ENCODE measurements around the gene MRGPRX2.

Gene MRGPRX2

GRCh38 chr11:19094859-19095258 lies 34.3 kb upstream of the MRGPRX2 start:
- Histone ChIP-seq H3K4me2 (no peak overlapping the region), H3K27ac (no peak overlapping the region), H3K4me3 (IDR thresholded peaks at IDR 0.05; ENCODE audit: insufficient read depth, low read depth, low read length) (no peak overlapping the region), H3K27me3 (ENCODE audit: insufficient read depth, low read depth) (no peaks in the 10 kb centered on the region), H3K4me1 (ENCODE audit: low read depth, poor library complexity, severe bottlenecking) (no peaks in the 10 kb centered on the region), H3K36me3 (ENCODE audit: insufficient read depth) (no peaks in the 10 kb centered on the region), H2AFZ (ENCODE audit: low read depth) (no peak overlapping the region), H3K9ac (no peak overlapping the region), H4K20me1 (ENCODE audit: insufficient read depth) (no peaks in the 10 kb centered on the region), H3K79me2 (ENCODE audit: insufficient read depth, low read depth) (no peaks in the 10 kb centered on the region)
- no peak for TF ChIP-seq CTCF (conservative IDR thresholded peaks at IDR 0.05; ENCODE audit: low read depth, low read length)

DNA sequence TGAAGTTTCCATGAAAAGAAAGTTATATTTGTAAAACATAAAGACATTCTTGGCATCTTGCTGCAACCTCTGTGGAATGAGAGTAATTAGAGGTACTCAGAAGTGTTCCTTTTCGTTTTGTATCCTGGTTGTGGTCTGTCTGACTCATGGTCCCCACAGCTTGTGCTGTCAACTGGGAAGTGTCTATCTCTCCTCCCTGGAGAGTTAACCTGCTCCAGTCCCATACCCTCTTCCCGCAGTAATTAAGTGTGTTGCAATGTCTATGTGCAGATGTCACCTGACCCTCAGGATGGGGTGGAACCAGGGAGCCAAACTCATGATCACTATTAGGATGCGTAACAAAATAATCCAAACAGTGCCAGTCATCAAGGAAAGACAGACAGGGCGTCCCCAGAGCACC lies 33.5 kb upstream of the MRGPRX2 start:
- Histone ChIP-seq H3K27ac (no peak overlapping the region), H3K79me2 (ENCODE audit: insufficient read depth, low read depth) (no peaks in the 10 kb centered on the region), H3K36me3 (ENCODE audit: insufficient read depth) (no peaks in the 10 kb centered on the region), H3K4me1 (ENCODE audit: low read depth, poor library complexity, severe bottlenecking) (no peaks in the 10 kb centered on the region), H3K4me3 (IDR thresholded peaks at IDR 0.05; ENCODE audit: insufficient read depth, low read depth, low read length) (no peak overlapping the region), H3K4me2 (no peak overlapping the region), H3K27me3 (ENCODE audit: insufficient read depth, low read depth) (no peaks in the 10 kb centered on the region), H2AFZ (ENCODE audit: low read depth) (no peak overlapping the region), H4K20me1 (ENCODE audit: insufficient read depth) (no peaks in the 10 kb centered on the region), H3K9ac (no peak overlapping the region)
- TF ChIP-seq CTCF (conservative IDR thresholded peaks at IDR 0.05; ENCODE audit: low read depth, low read length) = no peak

DNA sequence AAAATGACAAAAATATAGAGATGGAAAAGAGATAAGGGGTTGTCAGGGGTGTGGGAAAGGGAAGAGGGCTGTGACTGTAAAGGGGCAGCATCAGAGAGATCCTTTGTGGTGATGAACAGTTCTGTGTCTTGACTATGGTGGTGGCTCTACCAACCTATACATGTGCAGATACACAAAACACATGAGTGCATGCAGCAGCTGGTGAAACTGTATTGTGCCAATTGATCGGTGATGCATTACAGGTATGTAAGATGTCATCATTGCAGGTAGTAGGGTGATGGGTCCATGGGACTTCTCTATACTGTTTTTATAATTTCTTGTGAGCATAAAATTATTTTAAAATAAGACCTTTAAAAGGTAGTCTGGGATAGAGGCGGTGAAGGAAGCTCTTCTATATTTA lies 32.3 kb upstream of the MRGPRX2 start:
- Histone ChIP-seq H3K79me2 (ENCODE audit: insufficient read depth, low read depth) (no peaks in the 10 kb centered on the region), H4K20me1 (ENCODE audit: insufficient read depth) (no peaks in the 10 kb centered on the region), H3K9ac (no peak overlapping the region), H3K4me1 (ENCODE audit: low read depth, poor library complexity, severe bottlenecking) (no peaks in the 10 kb centered on the region), H3K27ac (no peak overlapping the region), H3K36me3 (ENCODE audit: insufficient read depth) (no peaks in the 10 kb centered on the region), H3K4me2 (no peak overlapping the region), H3K4me3 (IDR thresholded peaks at IDR 0.05; ENCODE audit: insufficient read depth, low read depth, low read length) (no peak overlapping the region), H3K27me3 (ENCODE audit: insufficient read depth, low read depth) (no peaks in the 10 kb centered on the region), H2AFZ (ENCODE audit: low read depth) (no peak overlapping the region)
- no peak for TF ChIP-seq CTCF (conservative IDR thresholded peaks at IDR 0.05; ENCODE audit: low read depth, low read length)

GRCh38 chr11:19092342-19092741 lies 31.8 kb upstream of the MRGPRX2 start:
- H3K4me3 ChIP-seq (IDR thresholded peaks at IDR 0.05; ENCODE audit: insufficient read depth, low read depth, low read length) = no peak overlapping the region
- H3K36me3 ChIP-seq (ENCODE audit: insufficient read depth) = no peaks in the 10 kb centered on the region
- H3K9ac ChIP-seq = no peak overlapping the region
- no peaks in the 10 kb centered on the region for H4K20me1 ChIP-seq (ENCODE audit: insufficient read depth)
- H3K27ac ChIP-seq = no peak overlapping the region
- no peaks in the 10 kb centered on the region for H3K27me3 ChIP-seq (ENCODE audit: insufficient read depth, low read depth)
- no peaks in the 10 kb centered on the region for H3K4me1 ChIP-seq (ENCODE audit: low read depth, poor library complexity, severe bottlenecking)
- no peaks in the 10 kb centered on the region for H3K79me2 ChIP-seq (ENCODE audit: insufficient read depth, low read depth)
- H3K4me2 ChIP-seq = no peak overlapping the region
- no peak for TF ChIP-seq CTCF (conservative IDR thresholded peaks at IDR 0.05; ENCODE audit: low read depth, low read length)
- no peak overlapping the region for H2AFZ ChIP-seq (ENCODE audit: low read depth)

DNA sequence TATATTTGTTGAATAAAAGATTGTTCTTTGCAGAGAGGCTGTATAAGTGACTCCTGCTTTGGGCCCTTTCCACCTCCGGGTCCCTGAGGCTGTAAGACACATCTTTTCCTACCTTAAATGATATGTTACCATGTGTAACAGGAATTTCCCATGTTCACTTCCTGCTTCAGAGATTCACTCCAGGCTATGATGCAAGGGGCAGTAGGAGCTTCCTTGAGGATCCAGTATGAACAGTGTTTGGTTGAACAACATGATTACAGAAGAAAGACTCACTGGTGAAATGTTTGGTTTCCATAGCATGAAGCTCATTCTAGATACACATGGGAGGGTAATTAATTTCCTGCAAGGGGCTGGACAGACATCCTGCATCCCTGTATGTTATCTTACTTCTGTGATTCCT lies 30.8 kb upstream of the MRGPRX2 start:
- Histone ChIP-seq H3K4me3 (IDR thresholded peaks at IDR 0.05; ENCODE audit: insufficient read depth, low read depth, low read length) (no peak overlapping the region), H2AFZ (ENCODE audit: low read depth) (no peak overlapping the region), H3K27me3 (ENCODE audit: insufficient read depth, low read depth) (no peaks in the 10 kb centered on the region), H3K4me2 (no peak overlapping the region), H3K9ac (no peak overlapping the region), H3K79me2 (ENCODE audit: insufficient read depth, low read depth) (no peaks in the 10 kb centered on the region), H3K4me1 (ENCODE audit: low read depth, poor library complexity, severe bottlenecking) (no peaks in the 10 kb centered on the region), H3K36me3 (ENCODE audit: insufficient read depth) (no peaks in the 10 kb centered on the region), H3K27ac (no peak overlapping the region), H4K20me1 (ENCODE audit: insufficient read depth) (no peaks in the 10 kb centered on the region)
- no peak for TF ChIP-seq CTCF (conservative IDR thresholded peaks at IDR 0.05; ENCODE audit: low read depth, low read length)

All from KMS-11 (cell line).